Parathyroid adenoma (tissue), 2 donors: ENCODE measurements around the gene HES7.

ENCODE experiments used
- H2AFZ ChIP-seq: fragments of 300-600 bp; sonication (generic); one replicate; pipeline ENCODE4 v1.7.0; 2017; ENCODE audit warnings: antibody characterized with exemption, mild to moderate bottlenecking
- H3K27ac ChIP-seq: fragments of 300-600 bp; sonication (generic); one replicate; pipeline ENCODE4 v1.7.0; 2017
- H3K27me3 ChIP-seq: fragments of 300-600 bp; sonication (generic); one replicate; pipeline ENCODE4 v1.7.0; 2017; ENCODE audit warnings: low read length; ENCODE audit not compliant: control insufficient read depth, insufficient read depth
- H3K36me3 ChIP-seq: fragments of 300-600 bp; sonication (generic); one replicate; pipeline ENCODE4 v1.7.0; 2017; ENCODE audit warnings: low read length; ENCODE audit not compliant: control insufficient read depth, insufficient read depth
- H3K4me1 ChIP-seq: fragments of 300-600 bp; sonication (generic); one replicate; pipeline ENCODE4 v1.7.0; 2017; ENCODE audit warnings: control low read depth
- H3K4me2 ChIP-seq: fragments of 300-600 bp; sonication (generic); one replicate; pipeline ENCODE4 v1.7.0; 2017; ENCODE audit warnings: low read length
- H3K4me3 ChIP-seq: fragments of 300-600 bp; sonication (generic); one replicate; pipeline ENCODE4 v1.7.0; 2017; ENCODE audit warnings: low read depth, low read length
- H3K79me2 ChIP-seq: fragments of 300-600 bp; sonication (generic); one replicate; pipeline ENCODE4 v1.7.0; 2017; ENCODE audit warnings: control low read depth
- H3K9ac ChIP-seq: fragments of 300-600 bp; sonication (generic); one replicate; pipeline ENCODE4 v1.7.0; 2017; ENCODE audit warnings: mild to moderate bottlenecking
- H3K9me3 ChIP-seq: fragments of 300-600 bp; sonication (generic); one replicate; pipeline ENCODE4 v1.7.0; 2017; ENCODE audit warnings: low read length; ENCODE audit not compliant: control insufficient read depth
- TF ChIP-seq, protein P1 (sequence below): fragments of 300-600 bp; sonication (generic); IDR thresholded peaks from one replicate; pipeline ENCODE4 v1.7.0; 2017; ENCODE audit warnings: antibody characterized with exemption, mild to moderate bottlenecking
- donor health status: primary hyperparathyroidism.

HES7 gene

DNA sequence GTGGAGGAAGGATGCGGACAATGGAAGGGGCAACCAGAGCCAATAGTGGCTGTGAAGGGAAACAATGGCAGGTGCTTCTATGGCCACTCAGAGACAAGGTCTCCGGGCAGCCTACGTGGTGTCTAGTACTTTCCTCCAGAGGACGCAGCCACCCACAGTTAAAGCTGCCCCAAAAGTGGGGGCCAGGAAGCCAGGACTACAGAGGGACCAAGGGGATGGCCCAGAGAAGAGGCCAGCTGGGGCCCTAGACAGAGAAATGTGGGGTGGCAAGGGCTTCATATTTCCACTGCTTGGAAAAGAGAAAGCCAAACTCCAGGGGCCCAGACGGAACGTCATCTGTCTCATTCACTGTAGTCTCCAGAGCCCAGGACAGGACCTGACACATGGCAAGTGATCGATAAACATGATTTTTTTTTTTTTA lies 29.1 kb upstream of the HES7 start:
- peak overlapping the region; percentile 100 for H3K27ac ChIP-seq
- TF ChIP-seq, protein P1, sequence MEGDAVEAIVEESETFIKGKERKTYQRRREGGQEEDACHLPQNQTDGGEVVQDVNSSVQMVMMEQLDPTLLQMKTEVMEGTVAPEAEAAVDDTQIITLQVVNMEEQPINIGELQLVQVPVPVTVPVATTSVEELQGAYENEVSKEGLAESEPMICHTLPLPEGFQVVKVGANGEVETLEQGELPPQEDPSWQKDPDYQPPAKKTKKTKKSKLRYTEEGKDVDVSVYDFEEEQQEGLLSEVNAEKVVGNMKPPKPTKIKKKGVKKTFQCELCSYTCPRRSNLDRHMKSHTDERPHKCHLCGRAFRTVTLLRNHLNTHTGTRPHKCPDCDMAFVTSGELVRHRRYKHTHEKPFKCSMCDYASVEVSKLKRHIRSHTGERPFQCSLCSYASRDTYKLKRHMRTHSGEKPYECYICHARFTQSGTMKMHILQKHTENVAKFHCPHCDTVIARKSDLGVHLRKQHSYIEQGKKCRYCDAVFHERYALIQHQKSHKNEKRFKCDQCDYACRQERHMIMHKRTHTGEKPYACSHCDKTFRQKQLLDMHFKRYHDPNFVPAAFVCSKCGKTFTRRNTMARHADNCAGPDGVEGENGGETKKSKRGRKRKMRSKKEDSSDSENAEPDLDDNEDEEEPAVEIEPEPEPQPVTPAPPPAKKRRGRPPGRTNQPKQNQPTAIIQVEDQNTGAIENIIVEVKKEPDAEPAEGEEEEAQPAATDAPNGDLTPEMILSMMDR = no peak
- H3K9me3 ChIP-seq = no peaks in the 10 kb centered on the region
- H3K9ac ChIP-seq = no peak overlapping the region
- no peak overlapping the region for H2AFZ ChIP-seq
- H3K4me3 ChIP-seq = peak overlapping the region; percentile 89
- H3K4me1 ChIP-seq = peaks cover 30% of the 10 kb centered on the region
- H3K79me2 ChIP-seq = peaks cover 48% of the 10 kb centered on the region
- H3K36me3 ChIP-seq = no peaks in the 10 kb centered on the region
- peak overlapping the region; percentile 74 for H3K4me2 ChIP-seq
- H3K27me3 ChIP-seq = no peaks in the 10 kb centered on the region

DNA sequence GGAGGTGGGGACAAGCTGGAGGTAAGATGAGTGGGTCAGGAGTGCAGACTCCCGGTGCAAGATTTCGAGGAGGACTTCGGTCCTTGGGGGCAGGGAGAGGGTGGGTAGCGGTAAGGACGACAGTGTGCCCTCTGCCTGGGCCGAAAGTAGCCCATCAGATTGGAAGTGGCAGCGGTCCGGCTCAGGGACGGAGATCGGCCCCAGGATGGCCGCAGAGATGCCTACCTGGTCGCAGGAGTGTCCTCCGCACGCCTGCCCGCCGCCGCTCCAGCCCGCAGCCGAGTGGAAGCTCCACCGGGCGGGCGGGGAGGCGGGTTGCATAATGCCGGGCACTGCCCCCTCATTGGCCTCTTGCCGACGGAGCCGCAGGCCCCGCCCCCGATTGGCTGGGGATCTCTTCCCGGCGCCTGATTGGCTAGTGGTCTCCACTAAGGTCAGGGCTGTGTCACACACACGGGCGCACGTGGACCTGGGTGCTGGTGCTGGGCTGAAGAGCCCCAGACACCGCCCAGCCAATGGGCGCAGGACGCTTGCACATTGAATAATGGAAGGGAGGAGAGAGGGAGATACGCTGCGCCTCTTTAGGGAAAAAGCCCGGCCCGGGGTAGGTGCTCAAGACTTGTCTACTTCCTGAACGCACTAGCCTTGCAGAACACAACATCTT lies 28.3 kb upstream of the HES7 start, which contains the start of gene PER1:
Gene PER1 (minus strand): TSS at position 293 of the 664 bp plus-strand sequence. CDS start 1,698 bp downstream, outside the sequence.
- Histone ChIP-seq H3K4me2 (peak within 1 kb of the TSS; percentile 95), H3K27ac (peak within 1 kb of the TSS; percentile 100), H3K79me2 (peaks cover 54% of the 10 kb centered on the region), H3K9ac (peak within 1 kb of the TSS; percentile 86), H3K4me1 (peaks cover 30% of the 10 kb centered on the region), H3K36me3 (no peaks in the 10 kb centered on the region), H3K4me3 (peak within 1 kb of the TSS; percentile 89), H2AFZ (no peak within 1 kb of the TSS), H3K9me3 (no peaks in the 10 kb centered on the region), H3K27me3 (no peaks in the 10 kb centered on the region)
- TF ChIP-seq, protein P1 = no peak

DNA sequence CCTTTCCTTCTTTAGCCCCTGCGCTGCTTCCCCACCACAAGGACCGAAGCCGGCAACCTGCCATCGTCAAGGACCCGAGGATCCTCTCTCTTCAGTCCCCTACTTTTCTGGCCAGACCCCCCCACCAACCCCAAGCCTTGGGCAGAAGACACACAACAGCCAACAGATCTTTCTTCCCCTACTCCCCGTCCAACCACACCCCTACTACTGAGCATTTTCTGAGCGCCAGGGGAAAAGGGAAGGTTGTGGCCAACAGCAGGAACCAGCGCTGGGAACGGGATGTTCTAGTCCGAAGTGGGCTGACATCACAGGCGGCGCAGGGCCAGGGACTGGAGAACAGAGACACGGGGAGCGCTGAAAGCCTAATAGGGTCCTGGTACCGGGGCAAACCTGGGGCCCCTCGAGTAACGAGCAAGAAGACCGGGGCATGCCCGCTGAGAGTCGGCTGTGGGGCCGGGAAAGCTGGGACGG lies 27.8 kb upstream of the HES7 start:
- Histone ChIP-seq H3K27me3 (no peaks in the 10 kb centered on the region), H3K36me3 (no peaks in the 10 kb centered on the region), H3K4me3 (peak overlapping the region; percentile 89), H3K9ac (peak overlapping the region; percentile 86), H3K27ac (peak overlapping the region; percentile 100), H3K79me2 (peaks cover 59% of the 10 kb centered on the region), H2AFZ (no peak overlapping the region), H3K9me3 (no peaks in the 10 kb centered on the region), H3K4me1 (peaks cover 30% of the 10 kb centered on the region), H3K4me2 (peak overlapping the region; percentile 95)
- TF ChIP-seq, protein P1 = no peak

DNA sequence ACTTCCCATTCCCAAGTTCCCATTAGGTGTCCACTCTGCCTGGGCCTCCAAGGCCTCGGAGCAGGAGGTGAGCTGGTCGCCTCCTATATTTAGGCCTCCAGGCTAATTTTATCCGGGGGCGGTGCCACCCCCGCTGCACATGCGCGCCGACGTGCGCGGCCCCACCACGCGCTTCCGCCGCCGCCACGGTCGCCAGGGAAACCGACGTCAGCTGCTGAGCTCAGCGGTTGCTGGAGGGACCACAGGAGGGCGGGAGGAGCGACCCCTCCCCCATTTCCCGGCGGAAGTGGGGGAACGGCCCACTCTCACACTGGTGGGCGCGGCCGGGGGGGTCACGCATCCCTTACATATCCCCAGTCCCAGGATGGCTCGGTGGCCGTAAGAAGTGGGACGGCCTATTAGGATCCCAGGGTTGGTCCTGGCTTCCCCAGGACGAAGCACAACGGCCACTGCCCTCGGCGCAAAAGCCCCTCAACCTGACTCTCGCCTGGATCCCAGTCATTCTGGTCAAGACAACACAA lies 27.3 kb upstream of the HES7 start:
- no peaks in the 10 kb centered on the region for H3K9me3 ChIP-seq
- H3K4me3 ChIP-seq = peak overlapping the region; percentile 89
- TF ChIP-seq, protein P1 = no peak
- H3K27ac ChIP-seq = peak overlapping the region; percentile 100
- H2AFZ ChIP-seq = no peak overlapping the region
- peaks cover 59% of the 10 kb centered on the region for H3K79me2 ChIP-seq
- peak overlapping the region; percentile 86 for H3K9ac ChIP-seq
- no peaks in the 10 kb centered on the region for H3K27me3 ChIP-seq
- peak overlapping the region; percentile 95 for H3K4me2 ChIP-seq
- H3K36me3 ChIP-seq = no peaks in the 10 kb centered on the region
- H3K4me1 ChIP-seq = peaks cover 30% of the 10 kb centered on the region
